ENCODE results near the gene SLC4A1AP. TPM values are rescaled to one million over a fixed set of nuclear protein-coding genes. Genes with fewer than 3 reads are reported as not detected.

The SLC4A1AP gene
- total and polyA plus RNA-seq, 2 experiments from 2014 or later = 24.3 to 29.2 TPM

DNA sequence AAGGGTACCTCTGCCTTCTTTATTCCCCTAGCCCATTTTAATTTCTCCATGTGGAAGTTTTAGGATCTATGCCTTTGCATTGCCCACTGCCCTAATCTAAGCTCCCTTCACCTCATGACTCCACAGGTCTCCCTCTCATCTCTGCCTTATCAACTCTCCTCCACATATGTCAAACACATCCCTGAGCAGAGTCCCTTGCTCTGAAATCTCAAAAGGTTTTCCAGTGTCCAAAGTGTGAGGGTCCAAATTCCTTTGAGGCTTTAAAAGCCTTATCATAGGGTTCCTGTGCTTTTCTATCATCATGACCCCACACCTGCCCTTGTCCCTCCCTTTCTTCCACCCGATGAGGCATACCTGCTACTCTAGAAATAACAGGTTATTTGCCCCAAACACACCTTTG is 38.6 kb downstream of the SLC4A1AP start:
- Histone ChIP-seq H3K9me2 (ENCODE audit: insufficient read depth) (no peaks in the 10 kb centered on the region), H3K27me3 (ENCODE audit: insufficient read depth) (no peaks in the 10 kb centered on the region), H2AFZ (no peak overlapping the region), H3K79me2 (replicated peaks; ENCODE audit: insufficient read depth) (no peaks in the 10 kb centered on the region), H3K4me1 (ENCODE audit: insufficient read depth) (peaks cover 10% of the 10 kb centered on the region), H4K20me1 (replicated peaks; ENCODE audit: insufficient read depth) (no peaks in the 10 kb centered on the region), H3F3A (replicated peaks; ENCODE audit: low read depth) (no peaks in the 10 kb centered on the region), H3K36me3 (ENCODE audit: insufficient read depth) (no peaks in the 10 kb centered on the region), H3K27ac (ENCODE audit: low read depth) (no peak overlapping the region), H3K4me2 (no peak overlapping the region), H3K4me3 (no peak overlapping the region)
- TF ChIP-seq ZNF114 (CRISPR knock-in tag; IDR thresholded peaks at IDR 0.05) (no peak), EZH2phosphoT487 (IDR thresholded peaks at IDR 0.05; ENCODE audit: unreplicated experiment) (no peak), EZH2 (IDR thresholded peaks at IDR 0.05; ENCODE audit: low read depth, unreplicated experiment) (no peak), STAT1 (IDR thresholded peaks at IDR 0.05; ENCODE audit: unreplicated experiment) (no peak), NANOG (IDR thresholded peaks at IDR 0.05; ENCODE audit: borderline replicate concordance) (no peak), CTCF (conservative IDR thresholded peaks at IDR 0.05; ENCODE audit: low read depth in 2 of 2) (no peak), JUNB (IDR thresholded peaks at IDR 0.05; ENCODE audit: unreplicated experiment) (no peak), POLR2AphosphoS5 (IDR thresholded peaks at IDR 0.05; ENCODE audit: low read depth) (no peak), CREB1 (CRISPR knock-in tag; IDR thresholded peaks at IDR 0.05; ENCODE audit: low read depth) (no peak), ZNF331 (CRISPR knock-in tag; IDR thresholded peaks at IDR 0.05; ENCODE audit: low read depth) (no peak)
- TF ChIP-seq, protein P1, sequence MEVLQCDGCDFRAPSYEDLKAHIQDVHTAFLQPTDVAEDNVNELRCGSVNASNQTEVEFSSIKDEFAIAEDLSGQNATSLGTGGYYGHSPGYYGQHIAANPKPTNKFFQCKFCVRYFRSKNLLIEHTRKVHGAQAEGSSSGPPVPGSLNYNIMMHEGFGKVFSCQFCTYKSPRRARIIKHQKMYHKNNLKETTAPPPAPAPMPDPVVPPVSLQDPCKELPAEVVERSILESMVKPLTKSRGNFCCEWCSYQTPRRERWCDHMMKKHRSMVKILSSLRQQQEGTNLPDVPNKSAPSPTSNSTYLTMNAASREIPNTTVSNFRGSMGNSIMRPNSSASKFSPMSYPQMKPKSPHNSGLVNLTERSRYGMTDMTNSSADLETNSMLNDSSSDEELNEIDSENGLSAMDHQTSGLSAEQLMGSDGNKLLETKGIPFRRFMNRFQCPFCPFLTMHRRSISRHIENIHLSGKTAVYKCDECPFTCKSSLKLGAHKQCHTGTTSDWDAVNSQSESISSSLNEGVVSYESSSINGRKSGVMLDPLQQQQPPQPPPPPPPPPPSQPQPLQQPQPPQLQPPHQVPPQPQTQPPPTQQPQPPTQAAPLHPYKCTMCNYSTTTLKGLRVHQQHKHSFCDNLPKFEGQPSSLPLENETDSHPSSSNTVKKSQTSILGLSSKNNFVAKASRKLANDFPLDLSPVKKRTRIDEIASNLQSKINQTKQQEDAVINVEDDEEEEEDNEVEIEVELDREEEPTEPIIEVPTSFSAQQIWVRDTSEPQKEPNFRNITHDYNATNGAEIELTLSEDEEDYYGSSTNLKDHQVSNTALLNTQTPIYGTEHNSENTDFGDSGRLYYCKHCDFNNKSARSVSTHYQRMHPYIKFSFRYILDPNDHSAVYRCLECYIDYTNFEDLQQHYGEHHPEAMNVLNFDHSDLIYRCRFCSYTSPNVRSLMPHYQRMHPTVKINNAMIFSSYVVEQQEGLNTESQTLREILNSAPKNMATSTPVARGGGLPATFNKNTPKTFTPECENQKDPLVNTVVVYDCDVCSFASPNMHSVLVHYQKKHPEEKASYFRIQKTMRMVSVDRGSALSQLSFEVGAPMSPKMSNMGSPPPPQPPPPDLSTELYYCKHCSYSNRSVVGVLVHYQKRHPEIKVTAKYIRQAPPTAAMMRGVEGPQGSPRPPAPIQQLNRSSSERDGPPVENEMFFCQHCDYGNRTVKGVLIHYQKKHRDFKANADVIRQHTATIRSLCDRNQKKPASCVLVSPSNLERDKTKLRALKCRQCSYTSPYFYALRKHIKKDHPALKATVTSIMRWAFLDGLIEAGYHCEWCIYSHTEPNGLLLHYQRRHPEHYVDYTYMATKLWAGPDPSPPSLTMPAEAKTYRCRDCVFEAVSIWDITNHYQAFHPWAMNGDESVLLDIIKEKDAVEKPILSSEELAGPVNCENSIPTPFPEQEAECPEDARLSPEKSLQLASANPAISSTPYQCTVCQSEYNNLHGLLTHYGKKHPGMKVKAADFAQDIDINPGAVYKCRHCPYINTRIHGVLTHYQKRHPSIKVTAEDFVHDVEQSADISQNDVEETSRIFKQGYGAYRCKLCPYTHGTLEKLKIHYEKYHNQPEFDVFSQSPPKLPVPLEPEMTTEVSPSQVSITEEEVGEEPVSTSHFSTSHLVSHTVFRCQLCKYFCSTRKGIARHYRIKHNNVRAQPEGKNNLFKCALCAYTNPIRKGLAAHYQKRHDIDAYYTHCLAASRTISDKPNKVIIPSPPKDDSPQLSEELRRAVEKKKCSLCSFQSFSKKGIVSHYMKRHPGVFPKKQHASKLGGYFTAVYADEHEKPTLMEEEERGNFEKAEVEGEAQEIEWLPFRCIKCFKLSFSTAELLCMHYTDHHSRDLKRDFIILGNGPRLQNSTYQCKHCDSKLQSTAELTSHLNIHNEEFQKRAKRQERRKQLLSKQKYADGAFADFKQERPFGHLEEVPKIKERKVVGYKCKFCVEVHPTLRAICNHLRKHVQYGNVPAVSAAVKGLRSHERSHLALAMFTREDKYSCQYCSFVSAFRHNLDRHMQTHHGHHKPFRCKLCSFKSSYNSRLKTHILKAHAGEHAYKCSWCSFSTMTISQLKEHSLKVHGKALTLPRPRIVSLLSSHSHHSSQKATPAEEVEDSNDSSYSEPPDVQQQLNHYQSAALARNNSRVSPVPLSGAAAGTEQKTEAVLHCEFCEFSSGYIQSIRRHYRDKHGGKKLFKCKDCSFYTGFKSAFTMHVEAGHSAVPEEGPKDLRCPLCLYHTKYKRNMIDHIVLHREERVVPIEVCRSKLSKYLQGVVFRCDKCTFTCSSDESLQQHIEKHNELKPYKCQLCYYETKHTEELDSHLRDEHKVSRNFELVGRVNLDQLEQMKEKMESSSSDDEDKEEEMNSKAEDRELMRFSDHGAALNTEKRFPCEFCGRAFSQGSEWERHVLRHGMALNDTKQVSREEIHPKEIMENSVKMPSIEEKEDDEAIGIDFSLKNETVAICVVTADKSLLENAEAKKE (CRISPR knock-in tag; IDR thresholded peaks at IDR 0.05) = no peak
- TF ChIP-seq, protein P2, sequence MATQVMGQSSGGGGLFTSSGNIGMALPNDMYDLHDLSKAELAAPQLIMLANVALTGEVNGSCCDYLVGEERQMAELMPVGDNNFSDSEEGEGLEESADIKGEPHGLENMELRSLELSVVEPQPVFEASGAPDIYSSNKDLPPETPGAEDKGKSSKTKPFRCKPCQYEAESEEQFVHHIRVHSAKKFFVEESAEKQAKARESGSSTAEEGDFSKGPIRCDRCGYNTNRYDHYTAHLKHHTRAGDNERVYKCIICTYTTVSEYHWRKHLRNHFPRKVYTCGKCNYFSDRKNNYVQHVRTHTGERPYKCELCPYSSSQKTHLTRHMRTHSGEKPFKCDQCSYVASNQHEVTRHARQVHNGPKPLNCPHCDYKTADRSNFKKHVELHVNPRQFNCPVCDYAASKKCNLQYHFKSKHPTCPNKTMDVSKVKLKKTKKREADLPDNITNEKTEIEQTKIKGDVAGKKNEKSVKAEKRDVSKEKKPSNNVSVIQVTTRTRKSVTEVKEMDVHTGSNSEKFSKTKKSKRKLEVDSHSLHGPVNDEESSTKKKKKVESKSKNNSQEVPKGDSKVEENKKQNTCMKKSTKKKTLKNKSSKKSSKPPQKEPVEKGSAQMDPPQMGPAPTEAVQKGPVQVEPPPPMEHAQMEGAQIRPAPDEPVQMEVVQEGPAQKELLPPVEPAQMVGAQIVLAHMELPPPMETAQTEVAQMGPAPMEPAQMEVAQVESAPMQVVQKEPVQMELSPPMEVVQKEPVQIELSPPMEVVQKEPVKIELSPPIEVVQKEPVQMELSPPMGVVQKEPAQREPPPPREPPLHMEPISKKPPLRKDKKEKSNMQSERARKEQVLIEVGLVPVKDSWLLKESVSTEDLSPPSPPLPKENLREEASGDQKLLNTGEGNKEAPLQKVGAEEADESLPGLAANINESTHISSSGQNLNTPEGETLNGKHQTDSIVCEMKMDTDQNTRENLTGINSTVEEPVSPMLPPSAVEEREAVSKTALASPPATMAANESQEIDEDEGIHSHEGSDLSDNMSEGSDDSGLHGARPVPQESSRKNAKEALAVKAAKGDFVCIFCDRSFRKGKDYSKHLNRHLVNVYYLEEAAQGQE (IDR thresholded peaks at IDR 0.05; ENCODE audit: unreplicated experiment) = no peak
- TF ChIP-seq, protein P3, sequence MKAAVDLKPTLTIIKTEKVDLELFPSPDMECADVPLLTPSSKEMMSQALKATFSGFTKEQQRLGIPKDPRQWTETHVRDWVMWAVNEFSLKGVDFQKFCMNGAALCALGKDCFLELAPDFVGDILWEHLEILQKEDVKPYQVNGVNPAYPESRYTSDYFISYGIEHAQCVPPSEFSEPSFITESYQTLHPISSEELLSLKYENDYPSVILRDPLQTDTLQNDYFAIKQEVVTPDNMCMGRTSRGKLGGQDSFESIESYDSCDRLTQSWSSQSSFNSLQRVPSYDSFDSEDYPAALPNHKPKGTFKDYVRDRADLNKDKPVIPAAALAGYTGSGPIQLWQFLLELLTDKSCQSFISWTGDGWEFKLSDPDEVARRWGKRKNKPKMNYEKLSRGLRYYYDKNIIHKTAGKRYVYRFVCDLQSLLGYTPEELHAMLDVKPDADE (IDR thresholded peaks at IDR 0.05) = no peak
- no peak overlapping the region for H3K4me3 Mint-ChIP-seq
- no peaks in the 10 kb centered on the region for H3K36me3 Mint-ChIP-seq (ENCODE audit: low read depth)
- peaks cover 9% of the 10 kb centered on the region; the same call in 2 of the 3 replicates for H3K4me1 Mint-ChIP-seq
- ATAC-seq = no peak
- no peak overlapping the region for H3K27ac Mint-ChIP-seq
- DNase-seq (ENCODE audit: low spot score) = no peak
- H3K27me3 Mint-ChIP-seq (ENCODE audit: insufficient read depth, low read depth, poor library complexity) = peaks cover 5% of the 10 kb centered on the region
- no peaks in the 10 kb centered on the region for H3K9me3 Mint-ChIP-seq

Data from GM23338 (cell line).